T-cell (primary cell): ENCODE results near the gene NCOR2. TPM values are rescaled to one million over a fixed set of nuclear protein-coding genes. Genes with fewer than 3 reads are reported as not detected.

ENCODE experiments used
- ATAC-seq, 4 experiments: fragments of 200-7000 bp in 3 of 4; fragments of 150-1000 bp in 1 of 4; cut with Tn5 transposase; replicated peaks in 1 of 4; 1 replicate in 3 of 4; 2 replicates in 1 of 4; pipeline ENCODE4 v1.10.0; 2021; ENCODE audit warnings: moderate library complexity in 3 of 4, mild to moderate bottlenecking in 2 of 4, moderate number of reproducible peaks in 1 of 4
- CTCF ChIA-PET, 2 donors: fragments of 300-600 bp; sonication (Branson Sonifier 250); formaldehyde crosslinking; loops; one replicate each; lab custom pipeline; 2022; ENCODE audit warnings: antibody characterized with exemption in 2 of 2; lab: Charles Lee
- POLR2A ChIA-PET, 2 donors: fragments of 300-600 bp; sonication (Branson Sonifier 250); formaldehyde crosslinking; loops; one replicate each; lab custom pipeline; 2022; ENCODE audit warnings: antibody characterized with exemption in 2 of 2; lab: Charles Lee
- DNase-seq, 35 experiments: peaks; one replicate each; pipeline versions ENCODE4 v3.0.0 to v3.0.0-alpha.2; 2013 to 2023
- H3K27ac ChIP-seq: one replicate; pipeline ENCODE4 v1.5.1; 2013; ENCODE audit warnings: low read length
- H3K27me3 ChIP-seq, 2 experiments: replicated peaks in 1 of 2; 1 replicate in 1 of 2; 2 replicates in 1 of 2; pipeline versions ENCODE4 v1.6.1 to v1.7.0; 2013; ENCODE audit warnings: low read length in 1 of 2, mixed read lengths in 1 of 2; ENCODE audit not compliant: control insufficient read depth in 2 of 2, insufficient read depth in 2 of 2; ENCODE audit errors: extremely low read depth in 1 of 2
- H3K36me3 ChIP-seq, 2 donors: 1 replicate in 1 of 2; 2 replicates in 1 of 2; pipeline versions ENCODE4 v1.6.1 to v1.7.0; 2013; ENCODE audit warnings: low read length in 1 of 2; ENCODE audit not compliant: control insufficient read depth in 2 of 2, insufficient read depth in 1 of 2; ENCODE audit errors: extremely low read depth in 1 of 2
- H3K4me1 ChIP-seq, 2 experiments: 1 replicate in 1 of 2; 2 replicates in 1 of 2; pipeline versions ENCODE4 v1.6.1 to v1.7.0; 2013; ENCODE audit warnings: low read length in 2 of 2, mixed read lengths in 1 of 2; ENCODE audit not compliant: insufficient read depth in 2 of 2, control insufficient read depth in 1 of 2; ENCODE audit errors: extremely low read depth in 1 of 2
- H3K4me3 ChIP-seq, 2 donors: 1 replicate in 1 of 2; 2 replicates in 1 of 2; pipeline versions ENCODE4 v1.5.1 to v1.7.0; 2013; ENCODE audit warnings: mild to moderate bottlenecking in 2 of 2, low read length in 1 of 2, moderate library complexity in 1 of 2; ENCODE audit not compliant: control insufficient read depth in 1 of 2; ENCODE audit errors: extremely low read depth in 1 of 2
- H3K9me3 ChIP-seq: 2 replicates; pipeline ENCODE4 v1.7.0; 2013
- H3K27ac Mint-ChIP-seq, 2 donors: one replicate each; pipeline ENCODE4 v1.8.0; 2020 to 2021; ENCODE audit warnings: mild to moderate bottlenecking in 2 of 2, mixed read lengths in 2 of 2
- H3K27me3 Mint-ChIP-seq, 2 donors: one replicate each; pipeline ENCODE4 v1.8.0; 2021 to 2022; ENCODE audit warnings: mixed read lengths in 2 of 2
- H3K36me3 Mint-ChIP-seq: one replicate; pipeline ENCODE4 v1.8.0; 2021; ENCODE audit warnings: mixed read lengths
- H3K4me1 Mint-ChIP-seq, 3 donors: one replicate each; pipeline ENCODE4 v1.8.0; 2020 to 2022; ENCODE audit warnings: mixed read lengths in 3 of 3, mild to moderate bottlenecking in 1 of 3
- H3K4me3 Mint-ChIP-seq, 3 donors: one replicate each; pipeline ENCODE4 v1.8.0; 2020 to 2022; ENCODE audit warnings: mild to moderate bottlenecking in 3 of 3, mixed read lengths in 3 of 3, moderate library complexity in 3 of 3
- H3K9me3 Mint-ChIP-seq, 3 donors: one replicate each; pipeline ENCODE4 v1.8.0; 2020 to 2022; ENCODE audit warnings: mixed read lengths in 3 of 3
- WGBS: methylation state at CpG from one replicate; pipeline ENCODE4 v1.1.5; 2013; ENCODE audit warnings: missing lambda C conversion rate; ENCODE audit not compliant: insufficient coverage; 5-methylcytosine and 5-hydroxymethylcytosine counted together
- total RNA-seq, 35 experiments: library from RNA in 6 of 35; stranded (reverse) in 6 of 35; fragments of 120-200 nt in 1 of 35; gene quantifications; one replicate each; pipeline versions ENCODE4 v1.2.1 to v1.2.4 and lab custom pipeline; 2013 to 2026

The NCOR2 gene
- total RNA-seq, 5 donors from 2014 or later (not counting 1 experiment from before 2014, with no cell fraction given), result 108 to 140 (median 127) TPM

DNA sequence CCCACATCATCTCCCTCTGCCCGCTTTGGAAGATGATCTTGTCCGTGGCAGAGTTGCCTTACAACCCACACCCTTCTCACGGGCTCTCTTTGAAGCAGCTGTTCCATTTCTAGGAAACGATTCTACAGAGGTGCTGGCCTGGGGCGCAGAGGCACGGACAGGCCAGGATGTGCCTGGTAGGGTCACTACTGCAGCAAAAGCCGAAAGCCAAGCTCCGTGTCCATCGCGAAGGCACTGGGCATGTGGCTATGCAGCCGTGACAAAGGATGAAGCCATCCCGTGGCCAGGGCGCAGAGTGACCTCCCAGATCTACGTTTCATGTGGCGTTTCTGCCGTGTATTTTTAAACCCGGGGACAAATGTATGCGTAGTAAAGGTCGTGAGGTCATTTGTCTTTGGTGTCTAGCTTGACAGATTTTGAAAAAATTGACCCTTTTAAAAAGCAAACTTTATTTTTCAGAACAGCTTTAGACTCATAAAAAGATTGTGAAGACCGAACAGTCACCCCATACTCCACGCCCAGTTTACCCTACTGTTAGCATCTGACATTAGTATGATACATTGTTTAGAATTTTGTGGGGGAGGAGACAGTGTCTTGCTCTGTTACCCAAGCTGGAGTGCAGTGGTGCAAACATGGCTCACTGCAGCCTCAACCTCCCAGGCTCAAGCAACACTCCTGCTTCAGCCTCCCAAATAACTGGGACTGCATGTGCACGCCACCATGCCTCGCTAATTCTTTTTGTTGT lies 40.4 kb upstream of the NCOR2 start:
- no peak overlapping the region for H3K27ac Mint-ChIP-seq
- 96% methylated on average over 16 of the region's 23 CpGs for WGBS
- peak overlapping the region in 2 of 3 donors; percentile 69 to 86 for H3K4me3 Mint-ChIP-seq
- peaks cover 13 to 33% of the 10 kb centered on the region in 2 experiments for H3K4me1 ChIP-seq
- ATAC-seq (no peak), DNase-seq (no peak)
- no peaks in the 10 kb centered on the region for H3K27me3 Mint-ChIP-seq
- H3K9me3 Mint-ChIP-seq, result no peaks in the 10 kb centered on the region
- no peaks in the 10 kb centered on the region for H3K36me3 ChIP-seq
- H3K36me3 Mint-ChIP-seq, result no peaks in the 10 kb centered on the region
- no peak overlapping the region for H3K27ac ChIP-seq
- ChIA-PET POLR2A (no interaction called here), CTCF (no interaction called here)
- H3K4me1 Mint-ChIP-seq, result peaks cover 33 to 52% (median 39%) of the 10 kb centered on the region in 3 donors
- H3K9me3 ChIP-seq, result no peaks in the 10 kb centered on the region
- H3K27me3 ChIP-seq, result peaks cover 0 to 27% of the 10 kb centered on the region in 2 experiments
- H3K4me3 ChIP-seq, result no peak overlapping the region

DNA sequence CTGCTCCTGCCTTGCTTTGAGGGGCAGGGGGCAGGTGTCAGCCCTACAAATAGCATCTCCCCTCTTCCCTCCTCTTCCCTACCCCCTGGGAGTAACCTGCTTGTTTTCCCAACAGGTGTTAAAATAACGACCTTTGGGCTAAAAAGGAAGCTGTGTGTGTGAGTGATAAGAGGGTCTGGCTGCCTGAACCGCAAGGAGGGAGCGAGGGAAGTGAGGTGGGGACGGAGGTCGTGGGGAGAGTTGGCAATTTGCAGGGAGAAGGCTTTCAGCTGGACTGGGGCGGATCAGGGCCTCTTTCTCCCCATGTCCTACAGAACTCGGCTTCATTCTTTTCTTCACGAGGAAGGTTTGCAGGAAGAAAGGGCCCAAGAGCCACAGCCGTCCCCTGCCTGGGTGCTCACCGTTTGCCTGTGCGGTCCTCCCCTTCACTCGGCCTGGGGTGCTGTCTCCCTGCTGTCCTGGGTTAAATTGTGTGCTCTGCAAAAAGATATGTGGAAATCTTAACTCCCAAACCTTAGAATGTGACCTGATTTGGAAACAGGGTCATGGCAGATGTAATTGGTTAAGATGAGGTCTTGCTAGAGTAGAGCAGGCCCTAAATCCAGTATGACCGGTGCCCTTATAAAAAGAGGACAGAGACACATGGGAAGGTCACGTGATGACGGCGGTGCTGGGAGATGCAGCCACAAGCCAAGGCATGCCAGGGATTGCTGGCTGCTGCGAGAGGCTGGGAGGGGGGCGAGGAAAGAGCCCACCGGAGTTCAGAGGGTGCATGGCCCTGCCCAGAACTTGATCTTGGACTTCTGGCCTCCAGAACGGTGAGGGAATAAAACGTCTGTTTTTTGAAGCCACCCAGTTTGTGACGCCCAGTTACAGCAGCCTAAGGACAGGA lies 38.7 kb upstream of the NCOR2 start:
- Histone ChIP-seq H3K27ac (no peak overlapping the region), H3K4me1 (peaks cover 13 to 33% of the 10 kb centered on the region in 2 experiments), H3K27me3 (peaks cover 0 to 27% of the 10 kb centered on the region in 2 experiments), H3K9me3 (no peaks in the 10 kb centered on the region), H3K4me3 (no peak overlapping the region), H3K36me3 (no peaks in the 10 kb centered on the region)
- WGBS, result 96% methylated on average over 10 of the region's 22 CpGs
- no peak overlapping the region for H3K4me3 Mint-ChIP-seq
- no peaks in the 10 kb centered on the region for H3K9me3 Mint-ChIP-seq
- ChIA-PET POLR2A (no interaction called here), CTCF (no interaction called here)
- H3K4me1 Mint-ChIP-seq, result peaks cover 34 to 51% (median 36%) of the 10 kb centered on the region in 3 donors
- DNase-seq (no peak), ATAC-seq (no peak)
- no peaks in the 10 kb centered on the region for H3K36me3 Mint-ChIP-seq
- H3K27ac Mint-ChIP-seq, result no peak overlapping the region
- peaks cover 0 to 2% of the 10 kb centered on the region in 2 donors for H3K27me3 Mint-ChIP-seq

DNA sequence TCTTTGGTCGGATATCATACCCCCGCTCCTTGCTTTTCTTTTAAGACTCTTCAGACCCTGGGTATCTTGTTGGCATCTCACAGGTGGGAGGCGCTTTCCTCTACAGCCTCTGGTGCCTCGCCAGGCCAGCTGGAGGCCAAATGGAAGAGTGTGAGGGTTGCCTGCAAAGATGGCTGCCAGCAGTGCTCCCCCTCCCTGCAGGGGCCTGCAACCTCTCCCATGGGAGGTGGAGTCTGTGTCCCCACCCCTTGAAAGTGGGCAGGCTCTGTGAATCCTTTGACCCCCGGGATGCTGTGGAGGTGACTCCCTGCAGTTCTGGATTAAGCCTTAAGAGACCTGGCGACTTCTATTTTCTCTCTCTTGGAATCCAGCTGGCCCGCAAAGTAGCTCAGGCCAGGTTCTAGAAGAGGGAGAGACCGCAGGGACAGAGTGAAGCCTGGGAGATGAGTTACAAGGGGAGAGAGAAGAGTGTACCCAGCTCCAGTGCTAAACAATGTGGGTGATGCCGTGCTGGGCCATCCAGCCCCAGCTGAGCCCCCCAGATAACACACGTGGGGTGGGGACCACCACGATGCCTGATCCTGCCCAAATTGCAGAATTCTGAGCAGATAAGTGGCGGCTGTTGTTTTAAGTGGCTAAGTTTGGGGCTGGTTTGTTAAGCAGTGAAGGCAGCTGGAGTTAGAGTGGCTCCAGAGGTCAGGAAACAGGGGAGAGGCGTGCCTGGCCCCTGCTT lies 37.9 kb upstream of the NCOR2 start:
- Histone ChIP-seq H3K27ac (no peak overlapping the region), H3K4me3 (no peak overlapping the region), H3K4me1 (peaks cover 13 to 28% of the 10 kb centered on the region in 2 experiments), H3K36me3 (no peaks in the 10 kb centered on the region), H3K9me3 (no peaks in the 10 kb centered on the region), H3K27me3 (peaks cover 0 to 26% of the 10 kb centered on the region in 2 experiments)
- 77% methylated on average over 7 of the region's 13 CpGs for WGBS
- H3K27ac Mint-ChIP-seq, result no peak overlapping the region
- H3K36me3 Mint-ChIP-seq, result no peaks in the 10 kb centered on the region
- peaks cover 30 to 44% (median 31%) of the 10 kb centered on the region in 3 donors for H3K4me1 Mint-ChIP-seq
- ATAC-seq, result no peak
- H3K27me3 Mint-ChIP-seq, result peaks cover 0 to 2% of the 10 kb centered on the region in 2 donors
- ChIA-PET CTCF (no interaction called here), POLR2A (no interaction called here)
- DNase-seq, result no peak
- H3K9me3 Mint-ChIP-seq, result no peaks in the 10 kb centered on the region
- H3K4me3 Mint-ChIP-seq, result no peak overlapping the region

DNA sequence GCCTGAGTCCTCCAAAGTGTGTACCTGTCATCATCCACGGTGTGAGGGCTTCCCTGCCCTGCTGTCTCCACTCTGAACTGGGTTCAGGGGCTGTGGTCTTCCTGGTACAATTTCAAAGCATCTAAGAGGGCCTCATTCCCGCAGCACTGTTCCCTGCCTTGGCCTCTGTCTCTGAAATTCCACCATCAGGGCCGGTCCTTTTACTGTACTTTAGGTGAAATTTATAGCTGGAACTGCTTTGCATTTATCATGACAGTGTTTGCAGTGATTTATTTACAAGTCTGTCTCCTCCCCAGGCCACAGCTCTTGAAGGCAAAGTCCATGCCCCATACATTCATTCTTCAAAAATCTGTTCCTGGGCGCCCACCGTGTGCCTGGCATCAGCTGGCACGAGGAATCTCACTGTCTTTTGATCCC lies 36.9 kb upstream of the NCOR2 start:
- peaks cover 0 to 2% of the 10 kb centered on the region in 2 donors for H3K27me3 Mint-ChIP-seq
- H3K4me3 ChIP-seq, result no peak overlapping the region
- peaks cover 7 to 18% of the 10 kb centered on the region in 2 experiments for H3K4me1 ChIP-seq
- no peaks in the 10 kb centered on the region for H3K36me3 ChIP-seq
- no peaks in the 10 kb centered on the region for H3K9me3 ChIP-seq
- H3K27ac ChIP-seq, result no peak overlapping the region
- WGBS, result no CpG with 5 or more reads among the region's 6 CpGs
- no peak overlapping the region for H3K4me3 Mint-ChIP-seq
- CTCF ChIA-PET, result interaction anchor here in 1 of 2 donors (0.6 kb wide), 1 partner anchor 60 kb away, joined by 3 read pairs; no protein-coding TSS in a partner anchor
- peaks cover 0 to 22% of the 10 kb centered on the region in 2 experiments for H3K27me3 ChIP-seq
- H3K9me3 Mint-ChIP-seq, result no peaks in the 10 kb centered on the region
- H3K36me3 Mint-ChIP-seq, result no peaks in the 10 kb centered on the region
- DNase-seq (no peak), ATAC-seq (no peak)
- H3K27ac Mint-ChIP-seq, result no peak overlapping the region
- POLR2A ChIA-PET, result no interaction called here
- peaks cover 23 to 35% (median 24%) of the 10 kb centered on the region in 3 donors for H3K4me1 Mint-ChIP-seq

DNA sequence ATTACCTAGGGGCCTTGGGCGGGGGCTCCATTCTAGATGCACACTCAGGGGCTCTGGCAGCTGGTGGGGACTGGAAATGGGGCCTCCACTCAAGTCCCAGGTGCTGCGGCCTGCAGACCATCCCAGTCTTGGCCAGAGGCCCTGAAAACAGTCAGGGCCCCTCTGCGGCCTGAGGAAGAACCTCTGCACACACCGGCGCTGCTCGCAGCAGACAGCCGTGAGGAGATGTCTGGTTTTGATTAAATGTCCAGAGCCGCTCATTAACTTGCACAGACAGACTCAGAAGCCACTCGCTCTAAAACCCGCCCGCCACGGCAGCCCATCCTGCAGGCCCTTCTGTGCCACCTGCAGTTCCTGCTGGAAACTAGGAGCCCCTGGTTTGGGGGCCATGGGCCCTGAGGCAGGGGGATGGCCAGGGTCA lies 36.4 kb upstream of the NCOR2 start:
- H3K9me3 ChIP-seq, result no peaks in the 10 kb centered on the region
- peaks cover 19 to 31% (median 20%) of the 10 kb centered on the region in 3 donors for H3K4me1 Mint-ChIP-seq
- no peak for ATAC-seq
- H3K36me3 ChIP-seq, result no peaks in the 10 kb centered on the region
- H3K27me3 ChIP-seq, result peaks cover 0 to 21% of the 10 kb centered on the region in 2 experiments
- no peak for DNase-seq
- H3K27me3 Mint-ChIP-seq, result peaks cover 0 to 2% of the 10 kb centered on the region in 2 donors
- WGBS, result 87% methylated on average over 11 of the region's 12 CpGs
- H3K36me3 Mint-ChIP-seq, result no peaks in the 10 kb centered on the region
- H3K27ac ChIP-seq, result no peak overlapping the region
- CTCF ChIA-PET, result interaction anchor here in 1 of 2 donors (0.6 kb wide), 1 partner anchor 60 kb away, joined by 3 read pairs; no protein-coding TSS in a partner anchor
- H3K4me3 Mint-ChIP-seq, result no peak overlapping the region
- POLR2A ChIA-PET, result no interaction called here
- peaks cover 6 to 14% of the 10 kb centered on the region in 2 experiments for H3K4me1 ChIP-seq
- no peaks in the 10 kb centered on the region for H3K9me3 Mint-ChIP-seq
- no peak overlapping the region for H3K27ac Mint-ChIP-seq
- H3K4me3 ChIP-seq, result no peak overlapping the region
